Measurements from ENCODE around the gene CCDC91. TPM values are rescaled to one million over a fixed set of nuclear protein-coding genes. Genes with fewer than 3 reads are reported as not detected.
A peak's percentile ranks its signal among the peaks of the same experiment; 100 is the strongest.

Gene CCDC91
- total and polyA plus RNA-seq, 2 donors from 2014 or later = 17.5 to 35.7 TPM

- Histone ChIP-seq H3K9ac (ENCODE audit: low read length in 3 of 3) (no peak overlapping the region), H3K4me1 (ENCODE audit: control insufficient read depth in 2 of 3, insufficient read depth in 2 of 3, low read depth in 1 of 3, low read length in 3 of 3) (no peaks in the 10 kb centered on the region), H3K9me3 (ENCODE audit: control insufficient read depth in 2 of 3, insufficient read depth in 1 of 3, low read length in 3 of 3) (no peaks in the 10 kb centered on the region), H3K27ac (ENCODE audit: low read depth in 2 of 2, low read length in 2 of 2) (no peak overlapping the region), H3K4me3 (ENCODE audit: low read length in 3 of 3) (no peak overlapping the region), H3K36me3 (ENCODE audit: control insufficient read depth in 2 of 3, insufficient read depth in 3 of 3, low read length in 3 of 3) (no peaks in the 10 kb centered on the region), H3K27me3 (ENCODE audit: control insufficient read depth, insufficient read depth, low read length) (no peaks in the 10 kb centered on the region)
- intact Hi-C loops (cut with DNase I) = no loop called here
- FAIRE-seq (no peak), DNase-seq (no peak)
- no peak for TF ChIP-seq CTCF (IDR thresholded peaks at IDR 0.05; ENCODE audit: borderline replicate concordance, extremely low read depth, insufficient read depth)
Measured at GRCh38 chr12:28497889-28498411, 307.7 kb downstream of the CCDC91 start.

DNA sequence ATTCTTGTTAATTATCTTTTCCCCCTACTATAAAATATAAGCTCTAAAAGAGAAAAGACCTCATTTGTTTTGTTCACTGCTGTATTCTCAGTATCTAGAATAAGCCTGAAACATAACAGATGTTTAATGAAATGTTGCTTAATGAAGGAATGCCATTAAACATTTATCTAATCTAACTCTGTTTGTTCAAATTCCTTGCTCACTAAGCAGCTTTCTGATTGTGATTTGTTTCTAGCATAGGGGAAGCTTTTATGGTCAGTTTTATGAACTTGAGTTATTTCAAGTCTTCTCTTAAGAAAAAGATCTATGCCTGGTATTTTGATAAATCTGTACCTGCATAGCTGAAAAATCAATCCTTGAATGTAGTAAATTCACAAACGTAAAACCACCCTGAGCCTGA, 308.6 kb downstream of the CCDC91 start:
- TF ChIP-seq CTCF (IDR thresholded peaks at IDR 0.05; ENCODE audit: borderline replicate concordance, extremely low read depth, insufficient read depth) = no peak
- DNase-seq (peak in 2 of 5 donors; percentile 31 to 66), FAIRE-seq (no peak)
- no peak overlapping the region for H3K9ac ChIP-seq (ENCODE audit: low read length in 3 of 3)
- H3K4me3 ChIP-seq (ENCODE audit: low read length in 3 of 3) = no peak overlapping the region
- H3K36me3 ChIP-seq (ENCODE audit: control insufficient read depth in 2 of 3, insufficient read depth in 3 of 3, low read length in 3 of 3) = no peaks in the 10 kb centered on the region
- intact Hi-C loops (cut with DNase I) = no loop called here
- no peak overlapping the region for H3K27ac ChIP-seq (ENCODE audit: low read depth in 2 of 2, low read length in 2 of 2)
- no peaks in the 10 kb centered on the region for H3K27me3 ChIP-seq (ENCODE audit: control insufficient read depth, insufficient read depth, low read length)
- no peaks in the 10 kb centered on the region for H3K9me3 ChIP-seq (ENCODE audit: control insufficient read depth in 2 of 3, insufficient read depth in 1 of 3, low read length in 3 of 3)
- H3K4me1 ChIP-seq (ENCODE audit: control insufficient read depth in 2 of 3, insufficient read depth in 2 of 3, low read depth in 1 of 3, low read length in 3 of 3) = no peaks in the 10 kb centered on the region

DNA sequence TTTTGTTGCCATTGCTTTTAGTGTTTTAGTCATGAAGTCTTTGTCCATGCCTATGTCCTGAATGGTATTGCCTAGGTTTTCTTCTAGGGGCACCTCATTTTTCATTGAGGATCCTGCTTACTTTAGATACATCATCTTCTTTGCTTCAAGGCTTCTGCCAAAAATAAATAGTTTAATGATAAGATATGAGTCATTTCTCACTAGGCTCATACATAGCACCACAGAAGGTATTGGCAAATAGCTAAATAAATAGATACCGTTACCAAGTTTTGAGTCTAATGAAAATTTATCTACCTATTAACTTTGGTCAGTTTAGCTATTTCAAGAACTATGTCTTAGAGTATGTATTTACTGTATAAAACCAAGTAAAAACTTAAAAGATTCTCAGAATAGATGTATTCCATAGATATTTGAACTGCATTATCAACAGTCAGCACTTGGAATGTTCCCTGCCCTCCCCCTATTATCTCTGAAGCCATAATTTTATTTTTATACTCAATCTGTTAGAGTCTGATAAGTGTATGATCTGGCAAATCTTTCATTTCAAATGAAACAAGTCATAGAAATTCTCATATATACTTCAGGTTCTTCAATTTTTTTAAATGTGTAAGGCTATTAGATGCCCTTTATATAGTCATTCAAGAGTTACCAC, 310.2 kb downstream of the CCDC91 start:
- Histone ChIP-seq H3K27ac (ENCODE audit: low read depth in 2 of 2, low read length in 2 of 2) (no peak overlapping the region), H3K27me3 (ENCODE audit: control insufficient read depth, insufficient read depth, low read length) (no peaks in the 10 kb centered on the region), H3K36me3 (ENCODE audit: control insufficient read depth in 2 of 3, insufficient read depth in 3 of 3, low read length in 3 of 3) (no peaks in the 10 kb centered on the region), H3K4me3 (ENCODE audit: low read length in 3 of 3) (no peak overlapping the region), H3K9me3 (ENCODE audit: control insufficient read depth in 2 of 3, insufficient read depth in 1 of 3, low read length in 3 of 3) (no peaks in the 10 kb centered on the region), H3K4me1 (ENCODE audit: control insufficient read depth in 2 of 3, insufficient read depth in 2 of 3, low read depth in 1 of 3, low read length in 3 of 3) (no peaks in the 10 kb centered on the region), H3K9ac (ENCODE audit: low read length in 3 of 3) (no peak overlapping the region)
- intact Hi-C loops (cut with DNase I) = no loop called here
- DNase-seq = no peak
- FAIRE-seq = no peak
- TF ChIP-seq CTCF (IDR thresholded peaks at IDR 0.05; ENCODE audit: borderline replicate concordance, extremely low read depth, insufficient read depth) = no peak

Measured in kidney (tissue), 14 donors.